Central memory CD4-positive, alpha-beta T cell (primary cell): ENCODE data around the gene TMEM161B.
"Not testable (repeated sequence)": the region's sequence is repeated elsewhere in the genome, so short reads cannot be mapped to it uniquely, and the experiment has no call there.

Source experiments
- DNase-seq: peaks from one replicate; pipeline ENCODE4 v3.0.0; 2022

The TMEM161B gene

GRCh38 chr5:88177486-88177885, 91.2 kb downstream of the TMEM161B start:
- DNase-seq, result not testable (repeated sequence)

GRCh38 chr5:88172847-88173758, 95.5 kb downstream of the TMEM161B start:
- no peak for DNase-seq

- DNase-seq, result no peak
Measured at GRCh38 chr5:88159591-88159990, 109.1 kb downstream of the TMEM161B start.

DNA sequence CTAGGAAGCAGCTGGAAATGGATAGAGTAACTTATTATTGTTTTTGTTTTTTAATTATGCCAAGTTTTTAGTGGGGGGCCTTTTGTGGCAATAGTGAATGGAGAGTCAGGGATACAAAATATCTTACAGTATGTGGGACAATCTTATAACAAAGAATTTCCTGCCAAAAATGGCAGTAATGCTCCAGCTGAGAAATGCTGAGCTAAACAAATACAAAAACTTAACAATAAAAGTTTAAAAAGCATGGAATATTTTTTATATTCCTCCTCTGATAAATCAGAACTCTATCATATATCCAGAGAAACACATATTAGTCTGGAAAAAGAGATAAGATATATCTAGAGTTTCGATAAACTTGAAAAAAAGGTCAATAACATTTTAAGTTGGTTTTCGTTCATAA, 110.6 kb downstream of the TMEM161B start:
- no peak for DNase-seq

DNA sequence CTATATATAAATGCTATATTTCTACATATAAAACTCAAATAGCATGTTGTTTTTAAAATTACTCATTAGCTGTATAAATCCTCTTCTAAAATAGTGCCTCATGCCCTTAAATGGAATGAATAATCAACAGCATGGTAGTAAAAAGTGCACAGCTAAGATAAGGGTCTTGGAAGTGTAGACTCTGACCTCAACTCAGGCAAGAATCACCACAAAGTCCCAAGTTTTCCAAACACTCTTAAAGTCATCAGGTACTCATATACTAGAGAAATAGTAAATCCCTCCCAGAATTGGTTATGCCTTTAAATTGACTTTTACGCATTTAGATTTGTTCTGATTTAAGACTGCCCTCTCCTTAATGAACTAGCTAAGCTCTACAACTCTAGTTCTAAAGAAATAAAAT, 113.8 kb downstream of the TMEM161B start:
- no peak for DNase-seq

- DNase-seq, result no peak
Measured at GRCh38 chr5:88150747-88151146, 117.9 kb downstream of the TMEM161B start.

DNA sequence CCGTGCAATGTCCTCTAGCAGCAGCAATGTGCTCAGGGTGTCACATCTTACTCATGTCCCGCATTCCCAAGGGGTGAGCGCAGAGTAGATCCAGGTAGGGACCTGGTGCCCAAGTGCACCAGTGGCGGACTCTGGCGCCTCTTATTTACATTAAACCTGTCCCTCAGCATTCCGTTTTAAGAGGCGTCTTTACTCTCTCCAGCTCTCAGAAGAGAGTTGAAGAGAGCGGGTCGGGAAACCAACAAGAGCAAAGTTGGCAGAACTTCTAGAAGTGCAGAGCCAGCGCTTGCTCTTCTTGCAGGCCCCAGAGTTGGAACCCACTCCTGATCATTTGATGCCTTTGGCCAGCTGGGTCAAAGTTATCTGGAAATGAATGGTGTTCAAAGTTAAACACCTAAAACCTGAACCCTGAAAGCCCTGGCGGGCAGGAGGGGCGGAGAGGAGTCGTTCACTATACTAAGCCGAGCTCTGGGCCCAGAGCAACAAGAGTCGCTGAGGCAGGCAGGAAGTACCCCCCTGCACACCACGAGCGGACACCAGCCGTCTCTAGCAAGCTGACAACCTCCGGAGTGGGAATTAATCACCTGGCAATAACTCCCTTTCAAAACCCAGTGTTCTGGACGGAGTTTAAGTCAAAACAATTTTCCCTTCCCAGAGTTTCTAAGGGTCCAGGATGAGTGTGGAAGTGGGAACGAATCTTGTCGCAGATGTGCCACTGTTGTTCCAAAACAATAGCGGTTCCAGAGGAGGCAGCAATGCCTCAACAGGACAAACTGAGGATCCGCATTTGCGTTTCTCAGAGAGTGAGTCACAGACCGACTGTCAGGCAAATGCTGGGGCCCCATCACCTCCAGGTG, 122.8 kb downstream of the TMEM161B start:
- DNase-seq, result no peak

- DNase-seq, result no peak
Measured at GRCh38 chr5:88145221-88145610, 123.4 kb downstream of the TMEM161B start.
